Measurements from ENCODE around the gene BRINP3.
A peak's percentile ranks its signal among the peaks of the same experiment; 100 is the strongest.

DNA sequence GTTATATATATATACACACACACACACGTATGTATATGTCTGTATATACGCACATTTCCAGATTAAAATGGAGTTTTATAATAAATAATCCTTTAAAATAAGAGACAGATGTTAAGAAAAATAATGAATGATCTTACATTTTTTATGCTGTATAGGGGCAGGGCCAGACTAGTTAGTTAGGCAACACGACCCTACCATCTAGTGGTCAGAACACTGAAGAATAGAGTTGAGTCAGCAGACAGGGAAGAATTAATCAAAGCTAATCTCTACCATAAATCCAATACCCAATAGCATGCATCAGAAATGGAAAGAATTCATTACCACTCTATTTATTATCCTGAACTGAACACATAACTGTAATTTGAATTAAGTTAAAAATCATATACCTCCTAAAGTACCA, 156.7 kb downstream of the BRINP3 start:
- TF ChIP-seq CEBPB (IDR thresholded peaks at IDR 0.05) (no peak), EP300 (IDR thresholded peaks at IDR 0.05; ENCODE audit: borderline replicate concordance) (no peak), ZBTB7A (IDR thresholded peaks at IDR 0.05; ENCODE audit: low read depth) (no peak), FOXM1 (IDR thresholded peaks at IDR 0.05; ENCODE audit: borderline replicate concordance, low read depth) (no peak), YY1 (IDR thresholded peaks at IDR 0.05; ENCODE audit: low read depth) (no peak), NFIC (IDR thresholded peaks at IDR 0.05) (no peak), TEAD4 (IDR thresholded peaks at IDR 0.05) (no peak), TAF1 (IDR thresholded peaks at IDR 0.05; ENCODE audit: low read depth) (no peak), CREB1 (IDR thresholded peaks at IDR 0.05; ENCODE audit: low read depth) (no peak), RAD21 (IDR thresholded peaks at IDR 0.05; ENCODE audit: low read depth) (peak; percentile 66), TCF12 (IDR thresholded peaks at IDR 0.05; ENCODE audit: low read depth) (no peak), EGR1 (IDR thresholded peaks at IDR 0.05) (no peak)
- TF ChIP-seq, protein P1, sequence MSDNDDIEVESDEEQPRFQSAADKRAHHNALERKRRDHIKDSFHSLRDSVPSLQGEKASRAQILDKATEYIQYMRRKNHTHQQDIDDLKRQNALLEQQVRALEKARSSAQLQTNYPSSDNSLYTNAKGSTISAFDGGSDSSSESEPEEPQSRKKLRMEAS (IDR thresholded peaks at IDR 0.05) = no peak
- TF ChIP-seq, protein P2, sequence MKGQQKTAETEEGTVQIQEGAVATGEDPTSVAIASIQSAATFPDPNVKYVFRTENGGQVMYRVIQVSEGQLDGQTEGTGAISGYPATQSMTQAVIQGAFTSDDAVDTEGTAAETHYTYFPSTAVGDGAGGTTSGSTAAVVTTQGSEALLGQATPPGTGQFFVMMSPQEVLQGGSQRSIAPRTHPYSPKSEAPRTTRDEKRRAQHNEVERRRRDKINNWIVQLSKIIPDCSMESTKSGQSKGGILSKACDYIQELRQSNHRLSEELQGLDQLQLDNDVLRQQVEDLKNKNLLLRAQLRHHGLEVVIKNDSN (IDR thresholded peaks at IDR 0.05) = no peak

Measured in Ishikawa (cell line).